Measurements from ENCODE around the gene GRB10.

The GRB10 gene

DNA sequence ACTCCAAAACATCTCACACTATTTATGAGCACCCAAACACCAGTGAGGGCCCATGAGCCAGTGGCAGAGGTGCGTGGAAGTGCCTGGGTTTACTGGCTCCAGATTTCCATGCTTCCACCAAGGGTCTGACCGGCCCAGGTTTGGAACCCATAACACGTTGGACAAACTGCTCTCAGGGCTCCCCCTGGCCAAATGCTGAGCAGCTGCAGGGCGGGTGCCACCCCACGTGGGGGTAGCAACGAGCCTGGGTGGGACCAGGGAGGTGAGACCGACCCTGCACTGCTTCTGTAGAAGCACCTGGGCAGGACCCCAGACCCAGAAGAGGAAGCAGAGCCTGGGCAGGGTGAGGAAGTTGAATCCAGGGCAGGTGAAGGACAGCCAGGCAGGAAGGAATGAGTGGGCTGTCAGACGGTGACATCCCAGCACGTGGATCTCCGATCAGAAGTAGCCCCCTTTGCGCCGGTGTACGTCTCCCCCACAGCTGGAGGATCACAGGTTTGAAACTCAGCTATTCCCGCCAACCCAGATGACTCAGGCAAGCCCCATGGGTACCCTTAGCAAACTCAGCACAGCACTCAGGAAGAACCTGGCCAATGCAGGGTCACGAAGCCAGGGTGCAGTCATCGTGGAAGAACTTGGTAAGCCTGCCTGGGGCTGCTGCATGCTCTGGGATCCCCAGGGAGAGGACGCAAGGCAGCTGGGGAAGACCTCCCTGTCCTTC, 117.1 kb downstream of the GRB10 start:
- no peak for DNase-seq

DNA sequence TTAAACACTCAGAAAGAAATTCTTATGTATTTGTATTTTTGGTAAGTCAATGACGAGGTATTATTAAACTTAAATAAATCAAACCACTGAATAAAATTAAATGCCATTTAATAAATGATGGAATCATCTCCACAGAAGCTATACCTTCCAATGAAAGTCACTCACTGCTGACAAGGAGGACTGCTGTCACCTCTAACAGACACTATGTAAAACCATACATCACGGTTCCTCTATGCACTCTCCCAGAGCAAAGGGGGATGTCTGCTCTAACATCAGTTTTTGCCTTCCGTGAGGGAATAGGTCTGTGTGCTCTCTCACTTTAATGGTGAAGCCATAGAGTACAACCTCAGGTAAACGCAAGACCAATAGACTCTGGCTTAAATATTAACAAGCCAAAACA, 117.8 kb downstream of the GRB10 start:
- DNase-seq, result no peak

DNA sequence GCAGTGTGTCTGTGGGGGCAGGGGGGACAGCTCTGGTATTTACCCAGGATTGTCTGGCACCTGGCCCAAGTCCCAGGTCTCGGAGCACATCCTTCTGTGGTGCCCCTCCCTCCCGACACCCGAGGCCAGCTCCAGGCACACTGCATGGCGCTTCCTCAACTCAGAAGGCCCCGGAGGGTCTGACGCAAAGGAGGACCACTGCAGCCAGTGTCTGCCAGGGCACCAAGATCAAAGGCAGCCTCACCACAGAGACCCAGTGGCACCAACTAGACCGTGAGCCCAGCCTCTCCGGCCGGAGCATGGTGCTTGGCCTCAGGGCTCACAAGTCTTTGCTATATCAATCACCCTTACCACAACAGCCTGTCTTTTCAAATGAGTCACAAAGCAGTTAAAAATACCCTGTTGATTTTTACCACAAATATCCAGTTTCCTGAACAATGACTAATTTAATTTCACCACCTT, 118.2 kb downstream of the GRB10 start:
- no peak for DNase-seq

DNA sequence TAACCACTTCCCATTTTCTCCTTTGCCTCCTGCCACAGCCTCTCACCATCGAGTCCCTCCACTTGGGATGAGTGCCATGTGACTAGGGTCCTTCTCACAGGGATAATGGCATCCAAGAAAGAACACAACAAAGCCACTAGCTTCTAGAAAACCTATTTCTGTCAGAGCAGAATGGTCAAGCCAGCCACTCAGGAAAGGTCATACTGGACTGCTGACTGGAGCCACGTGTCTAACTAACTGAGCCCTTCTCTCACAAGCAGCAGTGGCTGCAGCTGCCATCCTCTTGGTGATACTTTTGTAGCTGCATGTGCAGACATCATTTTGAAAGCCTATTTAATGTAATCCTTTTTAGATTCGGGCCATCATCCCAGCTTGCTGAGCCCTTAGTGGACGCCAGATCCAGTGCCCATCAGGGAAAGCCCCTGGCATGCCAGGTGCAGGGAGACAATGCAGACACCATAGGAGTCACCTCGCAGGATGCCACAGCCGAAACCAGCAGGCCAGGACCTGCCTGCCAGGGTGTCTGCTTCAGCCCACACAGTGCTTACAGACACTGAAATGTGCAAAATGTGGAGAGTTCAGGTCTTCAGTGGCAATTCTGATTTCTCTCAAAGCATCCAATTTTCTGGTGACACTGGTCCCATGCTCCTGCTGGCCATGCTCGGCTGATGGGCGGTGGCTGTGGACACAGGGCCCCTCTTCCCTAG, 119.1 kb downstream of the GRB10 start:
- no peak for DNase-seq

DNA sequence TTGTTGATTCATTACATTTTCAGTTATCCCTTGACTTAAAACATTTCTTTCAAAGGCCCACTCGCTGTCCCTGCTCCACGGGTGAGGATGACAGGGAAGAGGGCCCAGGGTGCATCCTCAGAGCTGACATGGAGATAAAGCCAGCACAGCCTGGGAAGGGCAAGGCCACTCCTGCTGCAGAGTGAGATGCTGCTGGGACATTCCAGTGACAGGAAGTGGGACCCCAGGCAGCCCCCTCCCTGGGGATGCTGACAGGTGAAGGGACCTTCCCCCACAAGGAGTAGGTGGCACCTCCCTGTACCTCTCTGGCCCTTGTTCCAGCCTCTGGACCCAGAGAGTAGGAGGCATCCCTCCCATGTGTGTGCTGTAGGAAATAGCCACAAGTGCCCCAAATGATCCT, 119.7 kb downstream of the GRB10 start:
- DNase-seq, result no peak

DNA sequence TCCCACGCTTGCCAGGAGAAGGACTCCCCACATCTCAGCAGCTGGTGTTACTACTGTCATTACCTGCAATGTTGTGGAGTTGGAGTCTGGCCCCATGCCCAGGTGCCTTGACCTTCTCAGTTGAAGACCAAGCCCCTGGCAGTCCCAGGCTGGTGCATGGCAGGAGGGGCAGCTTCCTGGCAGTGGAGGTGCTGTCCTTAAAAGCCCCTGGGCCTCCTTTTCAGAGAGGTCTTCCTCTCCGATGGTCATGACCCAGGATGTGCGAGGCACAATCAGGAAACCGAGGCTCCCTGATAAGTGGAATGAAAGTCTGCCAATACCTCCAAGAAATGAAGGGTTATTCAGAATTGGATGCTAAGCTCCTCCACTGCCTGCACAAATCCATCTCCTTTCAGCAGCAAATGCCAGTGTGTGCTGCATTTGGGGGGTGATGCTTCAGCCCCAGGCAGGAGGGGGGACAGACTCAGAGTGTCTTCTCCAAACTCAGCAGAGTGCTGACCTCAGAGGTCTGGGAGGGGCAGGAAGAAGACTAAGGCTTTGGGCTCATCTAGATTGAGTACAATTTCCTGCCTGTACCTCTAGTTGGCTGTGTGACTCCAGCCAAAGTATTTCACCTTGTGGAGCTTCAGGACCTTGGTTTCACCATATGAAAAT, 120.5 kb downstream of the GRB10 start:
- DNase-seq, result no peak

DNA sequence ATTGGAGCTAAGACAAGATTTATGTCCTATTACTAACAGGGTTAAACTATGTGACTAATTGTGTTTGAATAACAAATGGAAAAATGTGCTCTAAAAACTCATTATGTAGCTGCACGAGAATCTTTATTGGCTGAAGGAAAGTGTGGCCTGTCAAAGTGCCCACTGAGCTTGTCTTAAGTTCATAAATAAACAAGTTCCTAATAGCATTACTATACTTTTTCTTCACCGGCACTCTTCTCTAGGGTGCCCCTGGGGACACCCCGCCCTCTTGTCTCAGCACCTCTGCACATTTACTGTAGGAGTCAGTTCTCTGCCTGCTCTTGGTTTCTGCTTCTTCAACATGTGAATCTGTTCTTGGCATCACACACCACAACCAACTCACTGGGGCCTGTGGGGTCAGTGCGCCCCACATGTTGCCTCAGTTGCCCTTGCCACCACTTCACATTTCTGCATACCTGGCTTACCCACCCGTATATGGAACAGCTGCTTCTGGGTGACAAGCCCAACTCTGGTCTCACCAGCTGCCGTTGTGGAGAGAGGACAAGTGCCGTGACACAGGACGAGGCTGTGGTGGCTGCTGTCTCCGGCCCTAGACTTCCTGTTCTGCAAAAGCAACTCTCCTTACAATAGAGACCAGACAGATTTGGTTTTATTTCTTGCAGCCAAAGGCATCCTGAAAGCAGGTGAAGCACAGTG, 121.2 kb downstream of the GRB10 start:
- DNase-seq, result peak; percentile 28

DNA sequence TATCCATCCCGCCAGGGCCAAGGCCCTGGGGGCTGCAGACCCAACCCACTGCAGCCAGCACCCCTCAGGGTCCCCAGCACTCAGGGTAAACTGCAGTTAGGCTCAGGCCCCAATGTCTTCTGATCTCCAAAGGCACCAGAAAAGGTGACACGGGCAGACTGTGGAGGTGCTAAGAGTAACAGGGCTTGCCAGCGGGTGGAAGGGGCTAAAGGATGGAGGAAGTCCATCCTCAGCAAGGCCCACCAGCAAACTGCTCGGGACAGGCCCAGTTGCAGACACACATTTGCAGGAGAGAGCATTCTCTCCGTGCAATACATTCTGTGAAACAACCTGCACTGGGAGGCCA, 121.9 kb downstream of the GRB10 start:
- DNase-seq, result no peak

DNA sequence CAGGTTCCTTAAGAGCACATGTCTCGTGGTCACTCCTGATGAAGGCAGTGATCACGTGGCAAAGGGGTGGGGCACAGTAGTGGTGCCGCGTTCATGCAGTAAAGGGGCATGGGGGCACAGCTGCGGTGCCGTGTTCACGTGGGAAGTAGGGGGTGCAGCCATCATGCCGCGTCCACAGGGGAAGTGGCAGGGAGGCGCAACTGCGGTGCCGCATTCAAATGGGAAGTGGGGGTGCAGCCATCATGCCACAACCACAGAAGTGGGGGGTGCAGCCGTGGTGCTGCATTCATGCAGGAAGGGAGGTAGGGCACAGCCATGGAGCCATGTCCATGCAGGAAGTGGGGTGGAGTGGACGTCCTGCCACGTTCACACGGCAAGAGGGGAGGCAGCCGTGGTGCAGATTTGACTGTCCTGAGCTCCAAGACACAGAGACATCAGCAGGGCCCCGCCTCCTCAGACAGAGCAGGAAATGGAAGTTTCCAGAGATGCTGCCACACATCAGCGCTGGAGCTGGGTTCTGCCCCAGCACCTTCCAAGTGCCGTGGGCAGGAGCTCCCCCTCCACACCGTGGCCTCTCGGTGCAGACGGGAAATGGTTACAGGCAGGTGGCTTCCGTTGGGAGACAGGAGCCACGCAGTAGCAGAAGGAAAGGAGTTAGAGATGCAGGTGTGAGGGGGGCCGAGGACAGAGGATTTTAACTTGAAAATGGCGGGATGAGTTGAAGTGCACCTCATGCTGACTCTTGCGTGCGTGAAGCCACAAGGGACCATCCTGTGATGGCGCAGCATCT, 122.5 kb downstream of the GRB10 start:
- peak; percentile 45 for DNase-seq

DNA sequence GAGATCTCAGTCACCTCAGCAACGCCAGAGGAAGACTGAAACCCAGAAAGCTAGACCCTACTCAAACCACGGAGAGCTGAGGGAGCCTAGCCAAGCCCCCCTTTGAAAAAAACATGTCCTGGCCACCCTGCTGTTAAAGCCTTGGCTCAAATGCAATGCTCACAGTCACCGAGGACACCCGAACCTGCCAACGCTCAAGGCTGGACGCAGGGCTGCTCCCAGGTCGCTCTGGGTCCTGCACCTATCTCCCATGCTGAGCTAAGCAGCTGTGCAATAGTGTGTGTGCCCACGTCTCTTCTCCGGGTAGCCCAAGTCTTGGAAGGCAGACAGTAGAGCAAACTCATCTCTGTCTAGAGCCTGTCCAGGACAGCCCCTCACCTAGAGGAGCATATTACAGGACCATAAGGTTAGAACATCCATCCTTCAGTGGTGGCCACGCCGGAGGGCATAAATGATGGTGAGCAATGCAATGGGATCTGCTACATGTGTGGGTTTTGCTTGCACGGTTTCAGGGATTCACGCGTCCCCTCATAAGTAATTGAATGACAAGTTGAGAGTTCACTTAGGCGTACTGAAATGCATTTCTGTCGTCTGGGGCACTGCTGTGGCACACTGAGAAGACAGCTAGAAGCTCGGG, 123.2 kb downstream of the GRB10 start:
- no peak for DNase-seq

DNA sequence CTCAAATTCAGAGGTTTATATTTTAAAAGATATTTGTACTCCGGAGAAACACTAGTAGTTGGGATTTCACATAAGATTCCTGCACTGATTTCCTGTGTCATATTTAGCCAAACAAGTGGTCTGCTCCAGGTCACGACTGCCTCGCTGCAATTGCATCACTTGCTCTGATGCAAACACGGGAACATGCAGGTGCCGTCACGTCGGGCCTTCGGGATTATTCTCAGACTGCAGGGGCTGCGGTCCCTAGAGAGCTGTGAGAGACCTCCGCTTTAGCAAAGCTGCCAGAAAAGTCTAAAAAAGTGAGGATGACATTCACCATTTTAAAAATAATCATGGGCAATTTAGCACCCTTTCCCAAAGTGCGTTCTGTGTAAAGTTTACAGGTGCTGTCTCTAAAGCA, 124.0 kb downstream of the GRB10 start:
- no peak for DNase-seq

DNA sequence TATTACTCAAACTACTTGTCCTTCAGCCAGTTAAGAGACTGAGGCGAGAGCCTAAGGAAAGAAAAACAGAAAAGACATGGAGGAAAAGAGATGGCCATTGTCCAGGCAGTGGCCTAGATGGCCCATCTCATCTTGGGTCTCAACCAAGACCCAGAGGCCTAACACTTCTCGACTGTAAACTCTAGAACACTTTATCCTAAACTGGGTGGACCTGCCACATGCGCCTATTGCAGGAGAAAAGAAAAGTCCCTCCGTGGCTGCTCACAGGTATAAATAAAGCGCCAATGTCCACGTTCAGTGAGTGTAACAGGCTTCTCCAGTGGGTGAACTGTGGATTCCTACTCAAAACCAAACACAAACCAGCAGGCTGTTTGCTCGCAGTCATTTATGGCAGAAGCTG, 124.8 kb downstream of the GRB10 start:
- no peak for DNase-seq

DNA sequence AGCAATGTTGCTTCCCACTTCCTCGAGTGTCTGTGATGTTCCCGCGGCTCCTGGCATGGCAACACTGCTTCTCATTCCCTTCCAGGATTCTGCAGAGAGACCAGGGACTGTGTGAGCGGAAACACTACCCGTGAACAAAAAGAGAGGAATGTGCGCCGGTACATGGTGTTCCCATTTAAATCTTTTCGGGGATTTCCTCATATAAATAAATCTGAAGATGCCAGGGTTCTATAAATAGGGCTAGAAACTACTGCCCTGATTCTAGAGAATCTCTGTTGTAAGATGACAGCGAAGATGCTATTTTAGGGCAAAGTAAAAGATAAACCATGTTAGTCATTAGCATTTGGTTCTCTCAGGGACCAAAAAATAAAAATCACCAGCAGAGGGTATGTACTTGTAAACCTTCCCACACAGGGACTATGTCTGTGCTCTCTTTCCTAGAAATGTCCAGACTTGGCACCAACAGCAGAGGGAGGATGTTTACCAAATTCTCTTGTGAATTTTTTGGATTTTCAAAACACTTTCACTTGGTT, 125.3 kb downstream of the GRB10 start:
- DNase-seq, result no peak

DNA sequence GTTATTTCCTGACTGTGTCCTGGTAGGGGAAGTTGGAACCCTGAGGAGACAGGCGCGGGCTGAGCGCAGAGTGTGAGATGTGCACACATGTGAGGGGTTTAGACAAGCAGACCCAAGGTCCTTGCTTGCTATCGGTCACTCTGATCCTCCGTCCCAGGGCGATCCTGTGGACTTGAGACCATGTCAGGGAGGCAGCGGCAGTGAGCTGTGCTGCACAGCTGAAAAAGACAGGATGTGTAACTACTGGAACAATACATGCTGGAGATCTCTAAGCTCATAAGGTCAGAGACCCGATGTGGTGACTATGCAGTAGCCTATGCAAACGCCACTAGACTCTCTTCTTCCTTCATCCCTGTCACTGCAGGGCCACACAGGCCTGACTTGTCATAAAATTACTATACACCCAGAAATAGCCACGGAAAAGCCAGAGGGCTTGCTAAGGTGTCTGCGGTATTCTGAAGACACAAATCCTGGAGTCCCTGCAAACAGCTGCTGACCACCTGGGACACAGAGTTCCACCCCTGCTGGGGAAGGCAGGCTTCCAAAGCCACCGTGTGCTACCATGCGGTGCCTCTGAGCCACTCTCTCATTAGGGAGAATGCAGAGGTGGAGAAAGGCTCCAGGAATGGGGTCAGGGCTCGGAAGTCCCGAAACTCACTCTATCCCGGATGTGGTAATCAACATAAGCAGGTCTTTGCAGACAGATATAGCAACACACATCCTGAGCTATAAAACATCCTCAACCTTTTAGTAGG, 126.4 kb downstream of the GRB10 start:
- DNase-seq, result no peak

DNA sequence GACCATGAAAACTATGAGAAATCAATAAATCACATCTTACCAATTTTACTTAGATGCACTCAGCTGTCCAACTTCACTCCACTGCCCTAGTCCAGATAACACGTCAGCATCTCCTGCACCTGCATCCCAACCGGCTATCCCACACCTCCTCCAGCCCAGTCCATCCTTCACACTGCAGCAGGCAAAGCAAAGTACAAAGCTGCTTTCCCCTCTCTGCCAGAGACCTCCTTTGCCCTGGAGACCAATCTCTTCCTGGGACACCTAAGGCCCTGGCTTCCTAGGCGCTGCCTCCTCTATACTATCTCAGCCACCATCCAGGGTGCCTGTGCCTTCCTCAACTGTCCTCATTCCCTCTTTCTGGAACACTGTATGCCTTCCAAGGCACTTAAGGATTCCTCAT, 127.2 kb downstream of the GRB10 start:
- DNase-seq, result no peak

DNA sequence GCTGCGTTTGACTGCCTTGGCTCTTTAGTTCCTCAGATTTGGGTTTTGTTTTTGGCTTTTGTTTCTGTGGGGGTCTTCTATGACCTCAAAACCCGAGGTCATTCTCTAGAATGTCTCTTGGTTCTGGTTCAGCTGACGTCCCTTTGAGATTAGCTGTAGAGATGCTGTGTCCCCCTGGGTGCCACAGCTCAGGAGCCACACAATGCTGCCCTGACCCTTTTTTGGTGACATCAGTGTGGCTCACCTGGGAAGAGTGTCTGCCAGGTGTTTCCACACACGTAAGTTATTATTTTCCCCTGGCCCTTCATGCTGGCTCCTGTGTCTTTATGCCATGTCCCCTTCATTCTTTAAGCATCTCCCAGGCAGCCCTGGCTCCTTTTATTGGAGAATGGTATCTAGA, 127.7 kb downstream of the GRB10 start:
- DNase-seq, result no peak

DNA sequence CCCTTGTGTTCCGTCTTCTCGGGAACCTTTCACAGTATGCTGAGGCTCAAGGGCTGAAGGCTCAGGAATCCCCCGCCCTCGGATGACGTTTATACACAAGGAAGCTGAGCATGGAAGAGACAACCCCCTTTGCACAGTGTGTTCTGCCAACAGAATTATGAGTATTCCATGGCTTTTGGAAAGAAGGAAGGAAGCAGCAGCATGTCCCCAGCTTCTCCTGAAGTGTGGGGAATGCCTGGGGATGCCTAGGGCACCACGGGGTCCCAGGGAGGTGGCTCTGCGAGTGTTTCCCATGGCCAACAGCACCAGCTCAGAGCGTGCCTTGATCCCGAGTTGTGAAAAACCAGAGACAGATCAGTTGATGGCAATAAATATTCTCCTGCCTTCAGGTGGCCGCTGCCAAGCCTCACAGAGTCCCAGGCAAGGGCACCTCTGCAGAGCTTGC, 128.7 kb downstream of the GRB10 start:
- no peak for DNase-seq

DNA sequence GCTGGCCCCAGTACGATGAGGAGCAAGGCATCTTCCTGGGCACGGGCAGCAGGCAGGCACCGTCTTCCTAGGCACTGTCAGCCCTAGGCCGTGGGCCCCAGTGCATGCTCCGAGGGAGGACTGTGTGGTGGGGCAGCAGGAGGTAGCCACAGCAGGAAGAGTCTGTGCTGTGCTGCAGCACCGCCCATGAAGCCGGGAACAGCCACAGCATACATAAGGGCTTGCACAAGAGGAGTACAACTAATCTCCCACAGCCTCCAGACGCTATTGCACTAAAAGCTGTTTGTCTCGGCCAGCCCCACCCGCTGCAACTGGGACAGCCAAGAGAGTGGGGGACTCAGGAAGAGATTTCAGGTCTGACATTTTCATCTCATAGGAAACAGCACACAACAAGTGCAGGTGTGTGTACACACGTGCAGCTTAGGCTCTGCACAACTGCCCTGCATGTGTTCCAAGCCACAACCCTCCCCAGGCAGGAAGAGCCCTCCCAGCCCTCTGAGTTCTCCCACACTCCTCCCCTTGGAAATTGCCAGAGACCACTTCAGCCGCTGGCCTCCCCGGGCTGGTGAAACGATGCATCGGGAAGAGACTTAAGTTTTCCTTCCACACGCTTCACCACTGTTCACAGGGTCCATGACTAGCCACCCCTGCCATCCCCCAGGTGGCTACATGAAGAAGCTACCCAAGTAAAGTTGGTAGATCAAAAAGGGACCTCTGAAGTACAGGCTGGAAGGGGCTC, 129.4 kb downstream of the GRB10 start:
- DNase-seq, result no peak

DNA sequence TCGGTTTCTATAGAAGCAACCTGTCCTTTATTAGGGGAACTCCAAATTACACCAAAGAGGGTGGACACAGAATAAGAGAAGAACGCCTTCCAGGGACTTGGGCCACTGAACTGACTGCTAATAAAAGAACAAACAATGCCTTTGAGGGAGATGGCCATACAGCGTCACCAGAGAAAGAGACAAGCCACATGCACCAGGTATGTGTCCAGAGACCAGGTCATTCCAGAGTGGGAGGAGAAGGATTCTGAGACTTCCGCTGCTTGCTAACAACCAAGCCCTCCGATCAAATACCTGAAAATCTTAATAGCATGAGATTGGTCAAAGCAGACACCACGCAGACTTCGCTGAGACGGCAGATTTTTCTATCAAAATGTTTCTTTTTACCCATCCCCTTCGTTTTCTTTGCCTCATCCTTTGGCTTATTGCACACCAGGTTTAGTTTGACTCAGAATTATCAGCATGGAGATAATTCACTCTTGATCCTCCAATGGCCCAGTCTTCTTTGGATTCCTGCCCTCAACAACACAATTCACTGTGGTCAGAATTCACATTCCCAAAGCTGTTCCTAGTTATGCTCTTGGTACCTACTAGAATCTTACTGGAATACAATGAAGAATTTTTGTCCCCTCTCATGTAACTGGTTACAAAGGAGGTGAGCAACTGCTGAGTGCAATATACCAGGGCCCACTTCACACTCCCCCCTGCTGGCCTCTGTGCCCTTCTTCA, 130.1 kb downstream of the GRB10 start:
- DNase-seq, result no peak
